NCI-H2171 (cell line): Measurements from ENCODE around the gene OVAAL.

Experiments
- DNase-seq: peaks from one replicate; lab custom pipeline; 2025; lab: John Stamatoyannopoulos, UW

The OVAAL gene

GRCh38 chr1:180606155-180606554 lies 47.4 kb downstream of the OVAAL start:
- DNase-seq: no peak

- no peak for DNase-seq
Observed at GRCh38 chr1:180609643-180610555, 51.1 kb downstream of the OVAAL start.

DNA sequence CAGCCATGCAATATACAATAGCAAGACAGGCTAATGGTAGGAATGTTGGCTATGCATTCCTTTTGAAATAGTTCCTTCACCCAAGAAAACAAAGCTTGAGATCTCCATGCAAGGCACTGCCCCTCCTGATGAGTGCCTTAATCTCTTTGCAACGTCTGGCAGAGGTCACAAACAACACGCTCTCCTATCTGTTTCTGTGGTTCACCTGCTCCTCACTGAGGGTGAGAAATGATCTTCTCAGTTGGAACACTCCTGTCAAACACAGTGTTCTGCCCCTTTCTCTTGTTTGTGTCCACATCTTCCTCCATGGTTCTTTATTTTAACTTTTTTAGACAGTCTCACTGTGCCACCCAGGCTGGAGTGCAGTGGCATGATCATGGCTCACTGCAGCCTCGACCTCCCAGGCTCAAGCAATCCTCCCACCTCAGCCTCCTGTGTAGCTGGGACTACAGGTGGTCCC lies 51.8 kb downstream of the OVAAL start:
- DNase-seq: no peak

- no peak for DNase-seq
Observed at GRCh38 chr1:180611016-180611930, 52.5 kb downstream of the OVAAL start.

GRCh38 chr1:180612632-180613031 lies 53.9 kb downstream of the OVAAL start:
- no peak for DNase-seq

GRCh38 chr1:180614730-180615129 lies 56.0 kb downstream of the OVAAL start:
- DNase-seq: no peak

GRCh38 chr1:180615493-180616290 lies 56.9 kb downstream of the OVAAL start:
- no peak for DNase-seq
